ENCODE measurements around the gene DSCAM.

DSCAM gene

GRCh38 chr21:40646651-40647050, 200.3 kb downstream of the DSCAM start:
- no peaks in the 10 kb centered on the region for H3K27me3 ChIP-seq (ENCODE audit: control insufficient read depth in 1 of 2, insufficient read depth in 2 of 2, low read length in 2 of 2)
- H3K9me3 ChIP-seq (ENCODE audit: control insufficient read depth in 1 of 2, low read length in 2 of 2) = peaks cover 5 to 21% of the 10 kb centered on the region in 2 donors
- no peaks in the 10 kb centered on the region for H3K36me3 ChIP-seq (ENCODE audit: control insufficient read depth in 1 of 2, insufficient read depth in 2 of 2, low read length in 2 of 2)
- no peak overlapping the region for H3K4me3 ChIP-seq (ENCODE audit: low read depth in 1 of 2, low read length in 2 of 2)
- no peak overlapping the region for H3K27ac ChIP-seq (ENCODE audit: low read depth, low read length)
- H3K4me1 ChIP-seq (ENCODE audit: control insufficient read depth in 1 of 2, insufficient read depth in 2 of 2, low read length in 2 of 2) = no peaks in the 10 kb centered on the region
- H3K9ac ChIP-seq (ENCODE audit: low read depth in 1 of 2, low read length in 2 of 2) = no peak overlapping the region

DNA sequence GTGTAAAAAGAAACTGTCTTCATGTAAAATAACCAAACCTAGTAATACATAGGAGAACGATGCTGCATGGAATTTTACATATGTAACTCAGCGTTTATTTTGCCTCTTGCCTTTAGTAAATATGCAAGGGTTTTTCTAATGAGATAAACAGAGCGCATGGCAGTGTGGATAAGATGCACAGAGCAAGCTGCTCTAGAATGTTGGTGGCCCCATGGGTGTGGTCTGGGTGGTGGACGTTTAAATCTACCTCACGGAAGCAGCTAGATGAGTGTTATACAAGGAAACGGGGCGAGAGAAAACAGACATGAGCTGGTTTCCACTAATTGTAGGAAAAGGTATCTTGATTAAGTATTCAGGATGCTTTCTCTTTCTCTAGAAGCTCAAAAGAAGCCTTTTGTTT, 205.9 kb downstream of the DSCAM start:
- no peaks in the 10 kb centered on the region for H3K27me3 ChIP-seq (ENCODE audit: control insufficient read depth in 1 of 2, insufficient read depth in 2 of 2, low read length in 2 of 2)
- H3K4me3 ChIP-seq (ENCODE audit: low read depth in 1 of 2, low read length in 2 of 2) = no peak overlapping the region

DNA sequence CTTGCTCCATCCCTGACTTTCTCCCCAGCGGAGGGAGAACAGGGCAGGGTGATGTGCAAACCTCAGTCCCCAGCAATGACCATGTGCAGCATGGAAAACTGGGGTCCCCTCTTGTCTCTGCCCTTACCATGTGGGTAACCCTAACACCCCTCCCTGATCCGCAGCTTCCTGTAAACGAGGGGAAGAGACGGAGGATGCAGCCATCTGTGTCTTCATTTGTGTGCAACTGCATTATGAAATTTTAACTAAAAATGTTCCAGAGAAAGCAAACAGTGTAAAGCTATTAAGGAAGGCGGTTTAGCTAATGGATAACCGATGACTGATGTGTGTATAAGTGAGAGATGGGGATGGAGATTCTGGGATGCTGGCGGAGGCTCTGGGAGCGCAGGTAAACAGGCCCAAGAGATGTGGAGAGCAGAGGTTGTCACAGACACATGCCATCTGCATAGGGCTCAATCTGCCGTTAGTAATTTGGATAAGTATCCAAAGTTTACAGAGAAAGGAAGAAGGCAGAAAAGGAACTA, 206.6 kb downstream of the DSCAM start:
- H3K4me1 ChIP-seq (ENCODE audit: control insufficient read depth in 1 of 2, insufficient read depth in 2 of 2, low read length in 2 of 2) = no peaks in the 10 kb centered on the region
- H3K9me3 ChIP-seq (ENCODE audit: control insufficient read depth in 1 of 2, low read length in 2 of 2) = peaks cover 2 to 7% of the 10 kb centered on the region in 2 donors
- H3K4me3 ChIP-seq (ENCODE audit: low read depth in 1 of 2, low read length in 2 of 2) = no peak overlapping the region
- no peak overlapping the region for H3K9ac ChIP-seq (ENCODE audit: low read depth in 1 of 2, low read length in 2 of 2)
- H3K36me3 ChIP-seq (ENCODE audit: control insufficient read depth in 1 of 2, insufficient read depth in 2 of 2, low read length in 2 of 2) = no peaks in the 10 kb centered on the region
- no peak overlapping the region for H3K27ac ChIP-seq (ENCODE audit: low read depth, low read length)
- H3K27me3 ChIP-seq (ENCODE audit: control insufficient read depth in 1 of 2, insufficient read depth in 2 of 2, low read length in 2 of 2) = no peaks in the 10 kb centered on the region

More for the DNA sequence above, 205.9 kb downstream of the DSCAM start:
- Histone ChIP-seq H3K9me3 (ENCODE audit: control insufficient read depth in 1 of 2, low read length in 2 of 2) (peaks cover 2 to 7% of the 10 kb centered on the region in 2 donors), H3K9ac (ENCODE audit: low read depth in 1 of 2, low read length in 2 of 2) (no peak overlapping the region), H3K36me3 (ENCODE audit: control insufficient read depth in 1 of 2, insufficient read depth in 2 of 2, low read length in 2 of 2) (no peaks in the 10 kb centered on the region), H3K4me1 (ENCODE audit: control insufficient read depth in 1 of 2, insufficient read depth in 2 of 2, low read length in 2 of 2) (no peaks in the 10 kb centered on the region), H3K27ac (ENCODE audit: low read depth, low read length) (no peak overlapping the region)

GRCh38 chr21:40639616-40640194, 207.3 kb downstream of the DSCAM start:
- no peaks in the 10 kb centered on the region for H3K4me1 ChIP-seq (ENCODE audit: control insufficient read depth in 1 of 2, insufficient read depth in 2 of 2, low read length in 2 of 2)

DNA sequence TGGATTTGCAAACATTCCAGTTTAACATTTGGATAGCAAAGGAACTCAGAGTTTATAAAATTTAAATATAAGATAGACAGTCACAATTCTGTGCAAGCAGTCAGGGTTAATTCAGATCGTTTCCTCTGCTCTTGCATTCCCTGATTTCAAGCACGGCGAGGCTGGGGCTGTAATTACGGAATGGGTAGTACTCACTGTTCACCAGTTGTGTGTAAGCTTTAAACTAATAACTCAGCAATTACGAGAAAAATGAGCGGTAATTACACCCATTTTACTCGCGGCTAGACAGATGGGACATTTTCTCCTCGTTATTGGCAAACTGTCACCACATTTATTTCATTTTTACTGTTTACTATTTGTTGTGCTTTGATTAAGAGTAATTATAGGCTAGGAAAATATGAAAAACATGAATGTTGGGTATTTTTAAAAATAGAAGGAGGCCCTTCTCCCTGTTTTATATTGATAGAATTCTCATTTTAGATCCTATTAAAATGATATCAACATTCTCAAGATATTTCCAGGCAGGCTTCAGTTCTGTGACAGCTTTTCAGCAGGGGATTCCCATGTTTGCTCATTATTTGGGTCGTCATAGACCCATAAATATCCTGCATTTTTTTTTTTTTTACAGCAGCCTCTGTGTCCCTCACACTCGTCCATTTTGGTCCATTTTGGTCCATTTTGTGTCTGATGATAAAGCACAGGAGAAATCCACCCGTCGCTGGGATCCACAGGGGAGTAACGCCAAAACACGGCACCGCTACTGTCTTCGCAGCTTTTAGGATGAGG, 208.3 kb downstream of the DSCAM start:
- no peaks in the 10 kb centered on the region for H3K27me3 ChIP-seq (ENCODE audit: control insufficient read depth in 1 of 2, insufficient read depth in 2 of 2, low read length in 2 of 2)
- H3K9me3 ChIP-seq (ENCODE audit: control insufficient read depth in 1 of 2, low read length in 2 of 2) = peaks cover 0 to 2% of the 10 kb centered on the region in 2 donors
- no peak overlapping the region for H3K4me3 ChIP-seq (ENCODE audit: low read depth in 1 of 2, low read length in 2 of 2)
- no peaks in the 10 kb centered on the region for H3K36me3 ChIP-seq (ENCODE audit: control insufficient read depth in 1 of 2, insufficient read depth in 2 of 2, low read length in 2 of 2)
- H3K4me1 ChIP-seq (ENCODE audit: control insufficient read depth in 1 of 2, insufficient read depth in 2 of 2, low read length in 2 of 2) = no peaks in the 10 kb centered on the region
- H3K27ac ChIP-seq (ENCODE audit: low read depth, low read length) = no peak overlapping the region
- H3K9ac ChIP-seq (ENCODE audit: low read depth in 1 of 2, low read length in 2 of 2) = no peak overlapping the region

More at GRCh38 chr21:40639616-40640194, 207.3 kb downstream of the DSCAM start:
- Histone ChIP-seq H3K27ac (ENCODE audit: low read depth, low read length) (no peak overlapping the region), H3K36me3 (ENCODE audit: control insufficient read depth in 1 of 2, insufficient read depth in 2 of 2, low read length in 2 of 2) (no peaks in the 10 kb centered on the region), H3K9me3 (ENCODE audit: control insufficient read depth in 1 of 2, low read length in 2 of 2) (peaks cover 2 to 7% of the 10 kb centered on the region in 2 donors), H3K27me3 (ENCODE audit: control insufficient read depth in 1 of 2, insufficient read depth in 2 of 2, low read length in 2 of 2) (no peaks in the 10 kb centered on the region), H3K9ac (ENCODE audit: low read depth in 1 of 2, low read length in 2 of 2) (no peak overlapping the region), H3K4me3 (ENCODE audit: low read depth in 1 of 2, low read length in 2 of 2) (no peak overlapping the region)

- Histone ChIP-seq H3K9ac (ENCODE audit: low read depth in 1 of 2, low read length in 2 of 2) (no peak overlapping the region), H3K27me3 (ENCODE audit: control insufficient read depth in 1 of 2, insufficient read depth in 2 of 2, low read length in 2 of 2) (no peaks in the 10 kb centered on the region), H3K27ac (ENCODE audit: low read depth, low read length) (no peak overlapping the region), H3K9me3 (ENCODE audit: control insufficient read depth in 1 of 2, low read length in 2 of 2) (no peaks in the 10 kb centered on the region), H3K4me3 (ENCODE audit: low read depth in 1 of 2, low read length in 2 of 2) (no peak overlapping the region), H3K36me3 (ENCODE audit: control insufficient read depth in 1 of 2, insufficient read depth in 2 of 2, low read length in 2 of 2) (no peaks in the 10 kb centered on the region), H3K4me1 (ENCODE audit: control insufficient read depth in 1 of 2, insufficient read depth in 2 of 2, low read length in 2 of 2) (no peaks in the 10 kb centered on the region)
Observed at GRCh38 chr21:40636026-40636425, 210.9 kb downstream of the DSCAM start.

- Histone ChIP-seq H3K9ac (ENCODE audit: low read depth in 1 of 2, low read length in 2 of 2) (no peak overlapping the region), H3K27ac (ENCODE audit: low read depth, low read length) (no peak overlapping the region), H3K27me3 (ENCODE audit: control insufficient read depth in 1 of 2, insufficient read depth in 2 of 2, low read length in 2 of 2) (no peaks in the 10 kb centered on the region), H3K4me1 (ENCODE audit: control insufficient read depth in 1 of 2, insufficient read depth in 2 of 2, low read length in 2 of 2) (no peaks in the 10 kb centered on the region), H3K36me3 (ENCODE audit: control insufficient read depth in 1 of 2, insufficient read depth in 2 of 2, low read length in 2 of 2) (no peaks in the 10 kb centered on the region), H3K4me3 (ENCODE audit: low read depth in 1 of 2, low read length in 2 of 2) (no peak overlapping the region), H3K9me3 (ENCODE audit: control insufficient read depth in 1 of 2, low read length in 2 of 2) (no peaks in the 10 kb centered on the region)
Observed at GRCh38 chr21:40635391-40635790, 211.6 kb downstream of the DSCAM start.

- H3K36me3 ChIP-seq (ENCODE audit: control insufficient read depth in 1 of 2, insufficient read depth in 2 of 2, low read length in 2 of 2) = no peaks in the 10 kb centered on the region
- no peaks in the 10 kb centered on the region for H3K4me1 ChIP-seq (ENCODE audit: control insufficient read depth in 1 of 2, insufficient read depth in 2 of 2, low read length in 2 of 2)
- H3K27ac ChIP-seq (ENCODE audit: low read depth, low read length) = no peak overlapping the region
- no peak overlapping the region for H3K9ac ChIP-seq (ENCODE audit: low read depth in 1 of 2, low read length in 2 of 2)
- no peak overlapping the region for H3K4me3 ChIP-seq (ENCODE audit: low read depth in 1 of 2, low read length in 2 of 2)
- H3K27me3 ChIP-seq (ENCODE audit: control insufficient read depth in 1 of 2, insufficient read depth in 2 of 2, low read length in 2 of 2) = no peaks in the 10 kb centered on the region
- H3K9me3 ChIP-seq (ENCODE audit: control insufficient read depth in 1 of 2, low read length in 2 of 2) = no peaks in the 10 kb centered on the region
Observed at GRCh38 chr21:40634141-40634540, 212.8 kb downstream of the DSCAM start.

DNA sequence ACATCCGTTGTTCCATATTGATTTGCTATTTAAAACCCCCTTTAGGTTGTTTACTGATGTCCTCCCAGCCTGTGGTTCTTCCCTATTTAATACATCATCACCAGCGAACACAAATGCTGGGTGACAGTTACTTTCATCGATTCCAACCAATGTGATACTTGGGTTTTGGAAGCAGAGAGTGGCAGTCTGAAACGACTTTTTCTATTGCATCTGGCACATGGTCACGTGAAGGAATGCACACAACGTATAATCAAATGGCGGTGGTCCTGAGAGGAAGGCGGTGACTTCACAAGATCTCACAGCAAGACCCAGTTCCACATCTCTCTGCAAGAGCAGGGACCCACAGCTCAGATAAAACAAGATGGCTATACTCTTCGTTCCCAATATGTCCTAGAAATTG, 213.9 kb downstream of the DSCAM start:
- Histone ChIP-seq H3K27ac (ENCODE audit: low read depth, low read length) (no peak overlapping the region), H3K36me3 (ENCODE audit: control insufficient read depth in 1 of 2, insufficient read depth in 2 of 2, low read length in 2 of 2) (no peaks in the 10 kb centered on the region), H3K4me3 (ENCODE audit: low read depth in 1 of 2, low read length in 2 of 2) (no peak overlapping the region)

DNA sequence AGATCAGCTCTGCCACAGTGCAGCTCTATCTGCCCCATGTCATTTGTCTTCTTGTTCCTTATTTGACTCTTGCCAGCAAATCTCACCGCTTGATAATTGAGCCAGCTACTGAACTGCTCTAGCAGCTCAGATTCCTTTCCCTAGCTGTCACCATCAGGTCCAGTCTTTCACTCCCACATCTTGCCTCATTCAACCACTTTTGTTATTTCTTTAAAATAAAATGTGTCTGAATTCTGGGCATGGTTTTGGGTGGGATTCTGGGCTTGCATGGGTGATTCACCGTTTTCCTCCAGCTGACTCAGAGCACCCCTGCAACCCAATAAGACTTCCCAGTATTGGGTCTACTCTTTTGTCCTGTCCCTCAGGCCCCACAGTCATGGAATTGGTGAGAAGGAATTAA, 215.7 kb downstream of the DSCAM start:
- H3K36me3 ChIP-seq (ENCODE audit: control insufficient read depth in 1 of 2, insufficient read depth in 2 of 2, low read length in 2 of 2) = no peaks in the 10 kb centered on the region
- H3K4me3 ChIP-seq (ENCODE audit: low read depth in 1 of 2, low read length in 2 of 2) = no peak overlapping the region
- H3K27me3 ChIP-seq (ENCODE audit: control insufficient read depth in 1 of 2, insufficient read depth in 2 of 2, low read length in 2 of 2) = no peaks in the 10 kb centered on the region
- no peak overlapping the region for H3K27ac ChIP-seq (ENCODE audit: low read depth, low read length)
- no peaks in the 10 kb centered on the region for H3K9me3 ChIP-seq (ENCODE audit: control insufficient read depth in 1 of 2, low read length in 2 of 2)
- H3K4me1 ChIP-seq (ENCODE audit: control insufficient read depth in 1 of 2, insufficient read depth in 2 of 2, low read length in 2 of 2) = no peaks in the 10 kb centered on the region
- H3K9ac ChIP-seq (ENCODE audit: low read depth in 1 of 2, low read length in 2 of 2) = no peak overlapping the region

More for the DNA sequence above, 213.9 kb downstream of the DSCAM start:
- Histone ChIP-seq H3K9me3 (ENCODE audit: control insufficient read depth in 1 of 2, low read length in 2 of 2) (no peaks in the 10 kb centered on the region), H3K27me3 (ENCODE audit: control insufficient read depth in 1 of 2, insufficient read depth in 2 of 2, low read length in 2 of 2) (no peaks in the 10 kb centered on the region), H3K9ac (ENCODE audit: low read depth in 1 of 2, low read length in 2 of 2) (no peak overlapping the region), H3K4me1 (ENCODE audit: control insufficient read depth in 1 of 2, insufficient read depth in 2 of 2, low read length in 2 of 2) (no peaks in the 10 kb centered on the region)

All from duodenal mucosa (tissue), 2 donors.